DMS79 treated with DMSO at 0.1 percent for 48 hours (cell line): ENCODE data around the gene MYH10.
"Not testable (repeated sequence)": the region's sequence is repeated elsewhere in the genome, so short reads cannot be mapped to it uniquely, and the experiment has no call there.

Source experiments
- DNase-seq: peaks from one replicate; lab custom pipeline; 2025; lab: John Stamatoyannopoulos, UW

Gene MYH10

DNA sequence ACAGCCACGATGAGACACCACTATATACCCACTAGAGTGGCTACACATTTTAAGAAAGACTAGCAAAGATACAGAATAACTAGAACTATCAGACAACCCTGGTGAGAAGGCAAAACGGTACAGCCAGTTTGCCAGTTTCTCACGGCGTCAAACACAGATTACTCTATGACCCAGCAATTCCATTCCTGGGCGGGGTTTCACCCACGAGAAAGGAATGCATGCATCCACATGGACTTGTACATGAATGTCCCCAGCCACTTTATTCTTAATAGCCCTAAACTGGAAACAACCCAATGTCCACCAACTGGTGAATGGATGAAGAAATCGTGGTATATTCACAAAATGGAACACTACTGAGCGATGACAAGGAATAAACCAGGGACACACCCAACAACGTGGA lies 74.5 kb downstream of the MYH10 start:
- DNase-seq: no peak

GRCh38 chr17:8555062-8555461 lies 75.5 kb downstream of the MYH10 start:
- DNase-seq: no peak

DNA sequence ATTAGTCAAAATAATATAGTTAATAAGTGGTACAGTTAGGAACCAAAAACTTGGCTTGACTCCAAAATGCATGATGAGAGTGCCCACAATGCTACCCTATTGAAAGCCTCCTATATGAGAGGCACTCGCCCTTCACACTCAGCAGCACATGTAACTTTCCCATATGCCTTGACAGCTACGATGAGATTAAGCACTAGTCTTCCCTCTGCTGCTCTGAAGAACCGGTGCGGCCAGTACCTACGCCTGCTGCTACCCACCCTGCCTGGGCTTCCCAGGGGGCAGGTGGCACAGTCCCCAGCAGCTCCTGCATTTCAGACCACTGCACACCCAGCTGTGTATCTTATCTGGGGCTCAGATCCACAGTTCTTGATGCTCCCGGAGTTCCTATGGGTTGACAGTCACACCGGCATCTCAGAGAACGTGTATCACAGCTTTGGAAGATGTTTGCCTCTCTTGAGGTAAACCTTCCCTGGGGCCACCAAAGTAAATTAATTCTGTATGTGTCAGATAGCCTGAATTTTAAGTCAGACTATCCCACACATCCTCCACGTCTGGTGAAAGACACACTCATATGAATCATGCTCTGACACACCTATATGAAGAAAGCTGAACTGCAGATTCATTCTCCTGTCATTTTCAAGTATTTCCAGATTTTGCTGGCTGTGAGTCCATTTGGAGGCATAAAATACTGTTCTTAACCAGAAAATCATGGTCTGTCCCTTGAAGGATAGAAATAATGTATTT lies 77.8 kb downstream of the MYH10 start:
- no peak for DNase-seq

GRCh38 chr17:8542599-8543502 lies 87.7 kb downstream of the MYH10 start:
- DNase-seq: no peak

GRCh38 chr17:8539976-8540375 lies 90.5 kb downstream of the MYH10 start:
- not testable (repeated sequence) for DNase-seq

GRCh38 chr17:8537734-8538133 lies 92.8 kb downstream of the MYH10 start:
- DNase-seq: no peak

DNA sequence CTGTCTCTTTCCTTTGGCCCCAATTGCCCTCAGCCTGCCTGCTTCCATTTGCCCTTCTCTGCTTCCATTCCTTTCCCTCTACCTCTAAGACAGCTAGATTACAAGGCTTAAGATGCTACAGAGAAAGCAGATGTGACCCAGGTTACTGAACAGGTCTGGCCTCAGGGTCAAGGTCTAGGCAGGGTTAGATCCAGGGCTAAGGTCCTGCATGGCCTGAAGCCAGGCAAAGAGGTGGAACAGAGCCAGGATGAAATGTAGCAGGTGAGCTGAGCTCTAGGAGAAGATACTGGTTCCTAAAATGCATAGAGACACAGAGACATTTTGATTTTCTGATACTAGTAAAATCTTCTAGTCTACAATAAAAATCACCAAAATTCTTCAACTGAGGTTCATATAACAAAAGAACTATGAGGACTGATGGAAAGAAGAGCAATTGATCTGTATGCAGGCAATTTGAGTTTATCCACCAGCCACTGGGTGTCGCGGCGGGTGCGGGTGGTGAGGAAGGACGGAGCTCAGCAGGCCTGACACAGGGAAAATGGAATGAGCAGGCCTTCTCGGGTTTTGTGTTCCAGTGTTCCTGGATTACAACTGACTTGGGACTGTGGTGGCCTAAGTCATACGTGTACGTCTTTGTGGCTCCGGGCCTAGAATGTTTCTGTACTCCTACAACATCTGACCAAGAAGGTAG lies 95.9 kb downstream of the MYH10 start:
- DNase-seq: no peak

DNA sequence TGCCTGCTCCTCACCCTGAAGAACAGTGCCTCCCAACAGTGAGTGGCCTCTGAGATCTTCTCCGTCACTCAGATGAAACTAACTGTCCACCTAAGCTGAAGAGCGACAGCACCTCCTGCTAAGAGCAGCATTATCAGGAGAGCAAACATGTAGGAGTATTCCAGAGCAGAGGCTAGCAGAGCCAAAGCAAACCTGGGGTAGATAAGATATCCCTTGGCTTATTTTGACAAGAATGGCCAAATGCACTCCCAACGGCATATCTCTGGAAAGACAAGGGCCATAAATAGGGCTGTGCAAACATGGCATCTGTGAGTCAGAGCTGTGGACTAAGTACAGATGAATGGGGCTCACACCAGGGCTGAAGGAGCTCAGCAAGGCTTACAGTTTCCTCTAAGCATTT lies 98.5 kb downstream of the MYH10 start:
- no peak for DNase-seq

GRCh38 chr17:8522577-8522976 lies 107.9 kb downstream of the MYH10 start:
- no peak for DNase-seq

- no peak for DNase-seq
Observed at GRCh38 chr17:8520981-8521380, 109.5 kb downstream of the MYH10 start.

DNA sequence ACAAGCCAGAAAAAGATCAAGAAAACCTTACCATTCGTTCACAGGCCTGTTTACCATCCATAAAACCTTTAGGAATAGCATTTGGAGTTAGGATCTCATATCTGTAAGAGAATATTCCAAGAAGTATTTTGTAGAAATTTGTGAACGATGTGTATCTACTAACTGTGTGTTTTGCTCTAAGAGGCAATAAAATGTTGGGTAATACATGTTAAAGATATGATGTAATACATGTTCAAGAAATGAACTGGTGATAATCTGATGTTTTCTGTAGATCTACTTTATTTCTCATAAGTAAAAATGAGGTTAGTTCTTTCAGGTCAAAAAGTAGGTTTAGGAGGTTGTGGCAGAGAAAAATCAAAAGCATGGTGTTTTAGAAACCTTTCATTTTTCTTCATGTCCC lies 111.7 kb downstream of the MYH10 start:
- no peak for DNase-seq

- no peak for DNase-seq
Observed at GRCh38 chr17:8518326-8518725, 112.2 kb downstream of the MYH10 start.

- DNase-seq: no peak
Observed at GRCh38 chr17:8514801-8515200, 115.7 kb downstream of the MYH10 start.

- no peak for DNase-seq
Observed at GRCh38 chr17:8506145-8506544, 124.4 kb downstream of the MYH10 start.

- no peak for DNase-seq
Observed at GRCh38 chr17:8504460-8505207, 125.9 kb downstream of the MYH10 start.

- DNase-seq: no peak
Observed at GRCh38 chr17:8503807-8504206, 126.7 kb downstream of the MYH10 start.

- no peak for DNase-seq
Observed at GRCh38 chr17:8503368-8503767, 127.2 kb downstream of the MYH10 start.

- no peak for DNase-seq
Observed at GRCh38 chr17:8502126-8502525, 128.4 kb downstream of the MYH10 start.

GRCh38 chr17:8500609-8501008 lies 129.9 kb downstream of the MYH10 start:
- DNase-seq: no peak

DNA sequence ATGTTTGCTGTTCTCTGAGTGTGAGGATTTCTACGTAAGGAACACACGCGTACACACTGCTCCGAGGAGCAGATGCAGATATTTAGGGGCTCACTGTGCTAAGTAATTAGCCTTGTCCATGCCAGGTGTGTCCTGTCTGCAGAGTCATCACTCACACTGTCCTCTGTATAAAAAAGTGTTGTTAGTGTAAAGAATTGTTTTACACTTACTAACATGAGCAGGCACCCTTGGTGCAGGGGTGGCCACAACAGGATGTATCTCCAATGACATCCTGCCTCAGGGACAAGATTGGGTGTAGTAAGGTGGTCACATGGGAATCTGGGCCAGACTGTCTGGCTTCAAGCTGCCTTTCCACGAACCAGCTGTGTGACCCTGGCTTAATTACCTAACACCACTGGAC lies 130.9 kb downstream of the MYH10 start:
- no peak for DNase-seq

- DNase-seq: no peak
Observed at GRCh38 chr17:8499171-8499570, 131.4 kb downstream of the MYH10 start.

DNA sequence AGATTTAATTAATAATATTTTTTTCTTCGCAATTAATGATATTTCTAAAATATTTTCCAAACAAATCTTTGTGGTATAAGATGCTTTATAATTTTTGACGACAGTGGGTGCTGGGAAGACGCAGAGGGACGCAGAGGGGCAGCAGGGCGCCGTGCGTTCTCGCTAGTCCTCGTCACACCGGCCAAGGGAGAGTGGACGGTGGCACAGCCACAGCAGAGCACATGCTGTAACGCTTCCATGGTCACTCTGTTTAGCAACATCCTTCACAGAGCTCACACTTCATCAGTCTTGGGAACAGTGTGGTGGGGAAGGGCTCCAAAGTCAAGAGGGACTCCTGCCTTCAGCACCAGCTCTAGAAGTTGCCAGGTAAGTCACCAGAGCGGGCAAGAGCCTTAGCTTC lies 134.4 kb downstream of the MYH10 start:
- no peak for DNase-seq
